ENCODE measurements around the gene ROR2.

- TF ChIP-seq TAF1 (IDR thresholded peaks at IDR 0.05; ENCODE audit: low read depth) (no peak), EP300 (IDR thresholded peaks at IDR 0.05; ENCODE audit: borderline replicate concordance) (no peak), RAD21 (IDR thresholded peaks at IDR 0.05; ENCODE audit: low read depth) (no peak)
These were observed 176.9 kb downstream of the ROR2 start for GRCh38 chr9:91773156-91773555.

Measured in Ishikawa (cell line).